OCI-LY1 (cell line): ENCODE data around the gene TSPOAP1.

Experiments
- H2AFZ ChIP-seq: fragments of 200-600 bp; sonication (generic), shearing (Covaris generic); 2 replicates; pipeline ENCODE4 v1.6.0; 2014; ENCODE audit warnings: antibody characterized with exemption, mild to moderate bottlenecking, low read length
- H3F3A ChIP-seq: fragments of 200-600 bp; sonication (generic), shearing (Covaris generic); 2 replicates; pipeline ENCODE4 v1.6.0; 2014; ENCODE audit warnings: mild to moderate bottlenecking, antibody characterized with exemption, low read length, moderate library complexity; ENCODE audit not compliant: insufficient read depth
- H3K27ac ChIP-seq: fragments of 200-600 bp; sonication (generic); 2 replicates; pipeline ENCODE4 v1.5.1; 2014; ENCODE audit warnings: low read length, mixed run types, mild to moderate bottlenecking, low read depth; ENCODE audit not compliant: poor library complexity, severe bottlenecking
- H3K27me3 ChIP-seq: fragments of 200-600 bp; sonication (generic); 2 replicates; pipeline ENCODE4 v1.6.0; 2014; ENCODE audit warnings: antibody characterized with exemption, mild to moderate bottlenecking, low read length, moderate library complexity; ENCODE audit not compliant: insufficient read depth
- H3K36me3 ChIP-seq: fragments of 200-600 bp; sonication (generic); 2 replicates; pipeline ENCODE4 v1.6.1; 2014; ENCODE audit warnings: mild to moderate bottlenecking, antibody characterized with exemption, low read length, moderate library complexity, mixed read lengths; ENCODE audit not compliant: insufficient read depth
- H3K4me1 ChIP-seq: fragments of 200-600 bp; sonication (generic); 2 replicates; pipeline ENCODE4 v1.5.1; 2014; ENCODE audit warnings: mild to moderate bottlenecking, low read length, moderate library complexity; ENCODE audit not compliant: insufficient read depth, severe bottlenecking
- H3K4me2 ChIP-seq: fragments of 200-600 bp; sonication (generic), shearing (Covaris generic); 2 replicates; pipeline ENCODE4 v1.6.1; 2014; ENCODE audit warnings: low read length
- H3K4me3 ChIP-seq: fragments of 200-600 bp; sonication (generic); 2 replicates; pipeline ENCODE4 v1.5.1; 2014; ENCODE audit warnings: low read length, low read depth, mild to moderate bottlenecking, mixed read lengths; ENCODE audit not compliant: poor library complexity, severe bottlenecking
- H3K79me2 ChIP-seq: fragments of 200-600 bp; shearing (Covaris generic); 2 replicates; pipeline ENCODE4 v1.6.1; 2016; ENCODE audit warnings: mixed run types, low read length, mixed read lengths; ENCODE audit not compliant: insufficient read depth
- H3K9ac ChIP-seq: fragments of 200-600 bp; sonication (generic), shearing (Covaris generic); 2 replicates; pipeline ENCODE4 v1.6.1; 2014; ENCODE audit warnings: mild to moderate bottlenecking, low read length, mixed read lengths
- H3K9me2 ChIP-seq: fragments of 200-600 bp; sonication (generic), shearing (Covaris generic); 2 replicates; pipeline ENCODE4 v1.6.1; 2014; ENCODE audit warnings: low read depth, mild to moderate bottlenecking, low read length, mixed read lengths
- H3K9me3 ChIP-seq: fragments of 200-600 bp; shearing (Covaris generic); 2 replicates; pipeline ENCODE4 v1.6.1; 2014; ENCODE audit warnings: low read length, mixed read lengths
- H4K20me1 ChIP-seq: fragments of 200-600 bp; sonication (generic), shearing (Covaris generic); 2 replicates; pipeline ENCODE4 v1.6.0; 2016; ENCODE audit warnings: mild to moderate bottlenecking, low read length; ENCODE audit not compliant: insufficient read depth
- EZH2 ChIP-seq: fragments of 200-600 bp; sonication (generic), shearing (Covaris generic); IDR thresholded peaks from 2 replicates; pipeline ENCODE4 v1.8.0; 2017; ENCODE audit warnings: borderline replicate concordance, mixed run types, mild to moderate bottlenecking, antibody characterized with exemption, low read length, moderate library complexity, mixed read lengths
- TF ChIP-seq, protein P1 (sequence below): fragments of 200-600 bp; sonication (generic), shearing (Covaris generic); IDR thresholded peaks from 2 replicates; pipeline ENCODE4 v1.5.1; 2017; ENCODE audit warnings: mild to moderate bottlenecking, antibody characterized with exemption, low read length, moderate library complexity, mixed read lengths

The TSPOAP1 gene

DNA sequence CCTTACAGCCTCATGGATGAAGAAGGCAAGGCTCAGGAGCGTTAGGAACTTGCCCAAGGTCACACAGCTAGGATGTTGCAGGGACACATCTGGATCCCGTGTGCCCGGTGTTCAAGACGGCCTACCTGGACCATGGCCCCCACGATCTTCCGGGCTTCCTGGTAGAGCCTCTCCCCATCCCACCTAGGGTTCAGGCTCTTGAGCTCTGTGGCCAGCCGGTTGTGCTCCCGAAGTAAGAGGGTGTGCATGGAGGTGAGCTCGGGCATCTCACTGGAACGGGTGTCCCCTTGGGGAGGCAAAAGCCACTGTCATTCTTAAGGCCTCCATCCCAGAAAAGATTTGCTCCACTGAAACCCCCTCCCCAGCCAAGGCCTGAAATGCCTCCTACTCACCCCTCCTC lies 53.2 kb downstream of the TSPOAP1 start:
- H3K9me2 ChIP-seq: no peaks in the 10 kb centered on the region
- H3K36me3 ChIP-seq: no peaks in the 10 kb centered on the region
- H2AFZ ChIP-seq: no peak overlapping the region
- H4K20me1 ChIP-seq: no peaks in the 10 kb centered on the region
- H3F3A ChIP-seq: no peaks in the 10 kb centered on the region
- H3K27me3 ChIP-seq: peaks cover 5% of the 10 kb centered on the region; the same call in 1 of the 2 replicates
- no peaks in the 10 kb centered on the region for H3K9me3 ChIP-seq
- H3K4me2 ChIP-seq: no peak overlapping the region
- no peaks in the 10 kb centered on the region for H3K4me1 ChIP-seq
- no peak for TF ChIP-seq EZH2
- TF ChIP-seq, protein P1, sequence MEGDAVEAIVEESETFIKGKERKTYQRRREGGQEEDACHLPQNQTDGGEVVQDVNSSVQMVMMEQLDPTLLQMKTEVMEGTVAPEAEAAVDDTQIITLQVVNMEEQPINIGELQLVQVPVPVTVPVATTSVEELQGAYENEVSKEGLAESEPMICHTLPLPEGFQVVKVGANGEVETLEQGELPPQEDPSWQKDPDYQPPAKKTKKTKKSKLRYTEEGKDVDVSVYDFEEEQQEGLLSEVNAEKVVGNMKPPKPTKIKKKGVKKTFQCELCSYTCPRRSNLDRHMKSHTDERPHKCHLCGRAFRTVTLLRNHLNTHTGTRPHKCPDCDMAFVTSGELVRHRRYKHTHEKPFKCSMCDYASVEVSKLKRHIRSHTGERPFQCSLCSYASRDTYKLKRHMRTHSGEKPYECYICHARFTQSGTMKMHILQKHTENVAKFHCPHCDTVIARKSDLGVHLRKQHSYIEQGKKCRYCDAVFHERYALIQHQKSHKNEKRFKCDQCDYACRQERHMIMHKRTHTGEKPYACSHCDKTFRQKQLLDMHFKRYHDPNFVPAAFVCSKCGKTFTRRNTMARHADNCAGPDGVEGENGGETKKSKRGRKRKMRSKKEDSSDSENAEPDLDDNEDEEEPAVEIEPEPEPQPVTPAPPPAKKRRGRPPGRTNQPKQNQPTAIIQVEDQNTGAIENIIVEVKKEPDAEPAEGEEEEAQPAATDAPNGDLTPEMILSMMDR: no peak
- H3K4me3 ChIP-seq: no peak overlapping the region
- H3K79me2 ChIP-seq: no peaks in the 10 kb centered on the region
- H3K9ac ChIP-seq: no peak overlapping the region
- no peak overlapping the region for H3K27ac ChIP-seq

DNA sequence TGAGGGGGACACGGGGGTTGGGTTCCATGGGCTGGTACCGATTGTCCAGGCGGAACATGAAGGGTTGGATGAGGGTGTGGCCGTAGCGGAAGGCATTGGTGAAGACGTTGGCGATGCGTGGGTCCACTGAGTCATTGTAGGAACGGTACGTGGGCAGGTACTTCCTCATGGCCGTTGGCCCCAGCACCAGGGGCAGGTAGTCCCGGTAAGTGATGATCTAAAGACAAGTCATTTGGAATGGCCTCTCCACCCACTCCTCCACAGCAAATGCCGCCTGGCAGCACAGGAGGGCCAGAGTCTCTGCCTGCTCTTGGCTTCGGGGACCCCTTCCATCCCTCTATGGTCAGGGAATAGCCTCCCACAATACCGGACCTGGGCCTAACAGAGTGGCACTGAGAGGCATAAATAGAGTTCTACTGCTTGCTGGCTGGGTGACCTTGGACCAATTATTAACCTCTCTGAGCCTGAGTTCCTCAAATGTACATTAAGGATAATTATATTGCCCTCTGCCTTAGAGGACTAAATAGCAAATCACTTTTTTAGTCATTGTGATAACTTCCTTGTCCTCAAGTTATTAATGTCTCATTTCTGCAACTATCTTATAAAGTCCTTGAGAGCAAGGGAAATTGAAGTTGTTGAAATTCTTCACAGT lies 55.0 kb downstream of the TSPOAP1 start:
- Histone ChIP-seq H4K20me1 (no peaks in the 10 kb centered on the region), H3K27ac (no peak overlapping the region), H3K9ac (no peak overlapping the region), H3K36me3 (no peaks in the 10 kb centered on the region), H3K27me3 (peaks cover 8% of the 10 kb centered on the region; the same call in 1 of the 2 replicates), H2AFZ (no peak overlapping the region), H3K9me3 (no peaks in the 10 kb centered on the region), H3K79me2 (no peaks in the 10 kb centered on the region), H3F3A (no peaks in the 10 kb centered on the region), H3K4me2 (no peak overlapping the region), H3K4me3 (no peak overlapping the region), H3K9me2 (no peaks in the 10 kb centered on the region), H3K4me1 (no peaks in the 10 kb centered on the region)
- TF ChIP-seq EZH2: no peak
- TF ChIP-seq, protein P1: no peak

DNA sequence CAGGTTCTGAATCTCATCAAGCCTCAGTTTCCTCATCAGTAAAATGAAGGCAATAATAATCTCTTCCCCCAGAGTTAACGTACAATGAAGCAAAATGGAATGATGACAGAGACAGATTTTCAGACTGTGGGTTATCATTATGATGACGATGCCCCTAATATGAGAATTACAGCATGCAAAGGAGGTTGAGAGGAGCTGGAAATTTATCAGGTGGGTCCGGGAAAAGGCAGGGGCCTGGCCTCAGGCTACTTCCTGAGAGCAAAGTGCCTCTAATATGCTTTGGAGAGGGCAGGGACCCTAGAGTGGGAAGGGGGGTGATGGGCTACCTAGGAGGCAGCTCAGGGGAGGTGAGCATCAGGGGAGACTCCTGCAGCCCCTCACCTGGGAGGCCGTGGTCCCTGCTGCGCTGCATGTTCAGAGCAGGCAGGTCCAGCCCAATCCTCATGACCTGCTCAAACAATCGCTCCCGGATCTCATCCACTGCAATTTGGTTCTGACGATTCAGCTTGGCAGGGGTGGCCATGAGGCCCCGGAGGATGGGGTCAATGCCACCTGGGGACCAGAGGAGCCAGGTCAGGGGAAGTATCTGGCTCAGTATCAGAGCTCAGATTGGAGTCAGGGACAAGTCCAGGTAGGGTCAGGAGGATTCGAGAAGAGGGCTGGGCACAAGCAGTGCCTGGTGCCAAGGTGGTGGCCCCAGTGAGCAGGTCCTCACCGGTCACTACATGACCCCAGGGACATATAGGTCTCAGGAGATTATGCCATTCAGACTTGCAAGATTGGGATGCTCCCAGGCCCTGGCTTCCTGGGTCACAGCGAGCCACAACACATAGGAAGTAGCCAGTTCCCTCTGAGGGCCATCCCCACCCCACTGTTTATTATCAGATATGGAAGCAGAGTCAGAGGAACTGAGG lies 56.0 kb downstream of the TSPOAP1 start:
- TF ChIP-seq EZH2: no peak
- TF ChIP-seq, protein P1: no peak
- Histone ChIP-seq H3K79me2 (no peaks in the 10 kb centered on the region), H3K27ac (no peak overlapping the region)

More for the DNA sequence above, 56.0 kb downstream of the TSPOAP1 start:
- Histone ChIP-seq H3K4me1 (no peaks in the 10 kb centered on the region), H3K4me3 (no peak overlapping the region), H3K27me3 (peaks cover 8% of the 10 kb centered on the region; the same call in 1 of the 2 replicates), H3F3A (no peaks in the 10 kb centered on the region), H3K4me2 (no peak overlapping the region), H3K9me2 (no peaks in the 10 kb centered on the region), H3K9ac (no peak overlapping the region), H3K9me3 (no peaks in the 10 kb centered on the region), H3K36me3 (no peaks in the 10 kb centered on the region), H2AFZ (no peak overlapping the region), H4K20me1 (no peaks in the 10 kb centered on the region)
